Endothelial cell of umbilical vein (primary cell): ENCODE measurements around the gene PRDX5. TPM values are rescaled to one million over a fixed set of nuclear protein-coding genes. Genes with fewer than 3 reads are reported as not detected.

Experiments
- BruUV-seq: library from RNA; stranded (reverse); fragments of 400-500 nt; replicated peaks from 2 replicates; lab custom pipeline; 2021; lab: Mats Ljungman, UMichigan
- CTCF ChIA-PET: fragments of 300-600, 350-600 bp; sonication (Branson Sonifier 250); formaldehyde crosslinking; loops from one replicate; lab custom pipeline; 2021; ENCODE audit warnings: antibody characterized with exemption, inconsistent platforms; lab: Charles Lee
- POLR2A ChIA-PET: fragments of 300-600, 350-600 bp; sonication (Branson Sonifier 250); formaldehyde crosslinking; loops from one replicate; lab custom pipeline; 2021; ENCODE audit warnings: antibody characterized with exemption, inconsistent platforms; lab: Charles Lee
- DNase-seq: peaks from one replicate; pipeline ENCODE4 v3.0.0-alpha.2; 2011; ENCODE audit warnings: low read depth, low spot score
- FAIRE-seq: peaks from 2 replicates; lab custom pipeline; 2011; peaks lifted over from hg19 to GRCh38; lab: Jason Lieb, UNC
- H2AFZ ChIP-seq: 2 replicates; pipeline ENCODE4 v1.6.0; 2012; ENCODE audit warnings: low read depth, low read length, control low read depth, inconsistent platforms
- H3K27ac ChIP-seq: 2 replicates; pipeline ENCODE4 v1.5.1; 2011; ENCODE audit warnings: low read depth, mild to moderate bottlenecking, control low read depth, low read length, moderate library complexity; ENCODE audit not compliant: insufficient read depth
- H3K27me3 ChIP-seq, 2 experiments: 2 replicates each; pipeline versions ENCODE4 v1.6.0 to v1.6.1; 2011; ENCODE audit warnings: low read length in 2 of 2, mixed read lengths in 1 of 2; ENCODE audit not compliant: control insufficient read depth in 2 of 2, insufficient read depth in 2 of 2
- H3K36me3 ChIP-seq, 2 experiments: 2 replicates in 1 of 2; 3 replicates in 1 of 2; pipeline ENCODE4 v1.5.1; 2011; ENCODE audit warnings: low read length in 2 of 2, mild to moderate bottlenecking in 1 of 2, moderate library complexity in 1 of 2; ENCODE audit not compliant: control insufficient read depth in 2 of 2, insufficient read depth in 2 of 2; ENCODE audit errors: extremely low read depth in 1 of 2
- H3K4me1 ChIP-seq: 3 replicates; pipeline ENCODE4 v1.5.1; 2011; ENCODE audit warnings: mild to moderate bottlenecking, low read length; ENCODE audit not compliant: control insufficient read depth, insufficient read depth; ENCODE audit errors: extremely low read depth
- H3K4me2 ChIP-seq: 2 replicates; pipeline ENCODE4 v1.6.1; 2011; ENCODE audit warnings: low read length, control low read depth, mixed read lengths; ENCODE audit not compliant: insufficient read depth
- H3K4me3 ChIP-seq, 3 experiments: fragments of 200-600 bp in 1 of 3; sonication (generic), shearing (Covaris generic) in 1 of 3; replicated peaks in 1 of 3; 2 replicates each; pipeline ENCODE4 v1.5.1; 2011 to 2016; ENCODE audit warnings: control low read depth in 3 of 3, low read length in 3 of 3, mild to moderate bottlenecking in 2 of 3, inconsistent platforms in 1 of 3, low read depth in 1 of 3, moderate library complexity in 1 of 3; ENCODE audit not compliant: insufficient read depth in 1 of 3
- H3K79me2 ChIP-seq: 2 replicates; pipeline ENCODE4 v1.6.0; 2012; ENCODE audit warnings: low read length, inconsistent platforms; ENCODE audit not compliant: control insufficient read depth, insufficient read depth
- H3K9ac ChIP-seq: replicated peaks from 2 replicates; pipeline ENCODE3; 2011; ENCODE audit warnings: low read length, control low read depth; ENCODE audit not compliant: insufficient read depth; ENCODE audit errors: extremely low read depth
- H3K9me1 ChIP-seq: replicated peaks from 3 replicates; pipeline ENCODE4 v1.6.0; 2011; ENCODE audit warnings: mild to moderate bottlenecking, low read length; ENCODE audit not compliant: control insufficient read depth, insufficient read depth; ENCODE audit errors: extremely low read depth
- H3K9me3 ChIP-seq: replicated peaks from 2 replicates; pipeline ENCODE4 v1.5.1; 2012; ENCODE audit warnings: low read length, inconsistent platforms; ENCODE audit not compliant: control insufficient read depth, insufficient read depth
- H4K20me1 ChIP-seq: replicated peaks from 2 replicates; pipeline ENCODE3; 2011; ENCODE audit warnings: mild to moderate bottlenecking, low read length; ENCODE audit not compliant: control insufficient read depth, insufficient read depth; ENCODE audit errors: extremely low read depth
- CTCF ChIP-seq, 2 donors: IDR thresholded peaks; 1 replicate in 1 of 2; 2 replicates in 1 of 2; pipeline ENCODE4 v1.5.1; 2011; ENCODE audit warnings: low read length in 2 of 2, mild to moderate bottlenecking in 2 of 2, moderate library complexity in 2 of 2, control low read depth in 1 of 2, inconsistent platforms in 1 of 2, low read depth in 1 of 2; ENCODE audit not compliant: insufficient read depth in 1 of 2; ENCODE audit errors: extremely low read depth in 1 of 2
- EZH2 ChIP-seq: IDR thresholded peaks from 2 replicates; pipeline ENCODE4 v1.6.1; 2012; ENCODE audit warnings: borderline replicate concordance, low read depth, mild to moderate bottlenecking, moderate library complexity, low read length, inconsistent platforms; ENCODE audit not compliant: severe bottlenecking
- FOS ChIP-seq: IDR thresholded peaks from 2 replicates; pipeline ENCODE4 v1.6.1; 2011; ENCODE audit warnings: mild to moderate bottlenecking, low read length, moderate library complexity, borderline replicate concordance; ENCODE audit not compliant: insufficient read depth
- GATA2 ChIP-seq: IDR thresholded peaks from 2 replicates; pipeline ENCODE4 v1.7.0; 2011; ENCODE audit warnings: low read depth, mild to moderate bottlenecking, moderate library complexity, mixed read lengths, low read length; ENCODE audit not compliant: insufficient read length, insufficient read depth
- JUN ChIP-seq: IDR thresholded peaks from 2 replicates; pipeline ENCODE4 v1.6.1; 2011; ENCODE audit warnings: borderline replicate concordance, low read depth; ENCODE audit not compliant: insufficient read length, insufficient read depth
- MYC ChIP-seq: IDR thresholded peaks from one replicate; pipeline ENCODE4 v1.6.1; 2011; ENCODE audit warnings: mild to moderate bottlenecking, low read depth, low read length
- POLR2A ChIP-seq: IDR thresholded peaks from 2 replicates; pipeline ENCODE4 v1.6.1; 2012; ENCODE audit warnings: low read depth, mild to moderate bottlenecking, control low read depth, low read length
- POLR2AphosphoS5 ChIP-seq: IDR thresholded peaks from 2 replicates; pipeline ENCODE4 v1.6.1; 2012; ENCODE audit warnings: low read depth, mild to moderate bottlenecking, control low read depth, low read length, moderate library complexity; ENCODE audit not compliant: insufficient read depth
- dilution Hi-C: fragments of 300-500 bp; cut with MboI; formaldehyde crosslinking; loops from one replicate; pipeline ENCODE4 v1.15.0; 2019; ENCODE audit warnings: low sequenced_read_pairs; ENCODE audit not compliant: extremely low pct_ligation_motif_present
- intact Hi-C: fragments of 100-400 bp; cut with micrococcal nuclease; formaldehyde crosslinking; loops from one replicate; pipeline ENCODE4 v1.10.0; 2022
- polyA plus RNA-seq, 4 experiments: library from polyadenylated mRNA; depleted of rRNA in 3 of 4; stranded (reverse) in 3 of 4; unstranded in 1 of 4; fragments of >200 nt; gene quantifications; 2 replicates each; pipeline versions ENCODE4 v1.2.1 to v1.2.3, GENCODE V29; 2011 to 2012; ENCODE audit warnings: missing spikeins in 1 of 4
- total RNA-seq: library from RNA; stranded (reverse); gene quantifications from 2 replicates; pipeline ENCODE4 v1.2.3, GENCODE V29; 2021
- TF ChIP-seq, protein P1 (sequence below): IDR thresholded peaks from 2 replicates; pipeline ENCODE4 v1.6.1; 2011; ENCODE audit not compliant: insufficient read depth, insufficient read length

The PRDX5 gene
- total and polyA plus RNA-seq, 2 donors (not counting 3 experiments of a cell fraction or from before 2014, with no cell fraction given), result 199 to 709 TPM

- Histone ChIP-seq H3K4me3 (no peak overlapping the region), H2AFZ (no peak overlapping the region), H3K4me1 (no peaks in the 10 kb centered on the region), H3K79me2 (no peaks in the 10 kb centered on the region), H3K27ac (no peak overlapping the region), H3K36me3 (peaks cover 0 to 11% of the 10 kb centered on the region in 2 experiments), H3K4me2 (no peak overlapping the region), H4K20me1 (no peaks in the 10 kb centered on the region), H3K27me3 (no peaks in the 10 kb centered on the region), H3K9me3 (no peaks in the 10 kb centered on the region), H3K9ac (no peak overlapping the region), H3K9me1 (no peaks in the 10 kb centered on the region)
- POLR2A ChIA-PET, result no interaction called here
- dilution Hi-C loops, result no loop called here
- no TSS peak for BruUV-seq
- intact Hi-C loops, result no loop called here
- CTCF ChIA-PET, result interaction anchor here (0.7 to 3.4 kb wide), 5 partner anchors 18 to 379 kb away, joined by 3 to 14 read pairs (median 5); partner anchors contain the start of gene CATSPERZ
- no peak for TF ChIP-seq MYC
- TF ChIP-seq, protein P1, sequence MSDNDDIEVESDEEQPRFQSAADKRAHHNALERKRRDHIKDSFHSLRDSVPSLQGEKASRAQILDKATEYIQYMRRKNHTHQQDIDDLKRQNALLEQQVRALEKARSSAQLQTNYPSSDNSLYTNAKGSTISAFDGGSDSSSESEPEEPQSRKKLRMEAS, result no peak
- TF ChIP-seq JUN, result no peak
- no peak for TF ChIP-seq POLR2AphosphoS5
- TF ChIP-seq CTCF (IDR thresholded peaks at IDR 0.05; ENCODE audit: extremely low read depth in 1 of 2, insufficient read depth in 1 of 2, low read depth in 1 of 2, low read length in 2 of 2), result no peak
- TF ChIP-seq POLR2A, result no peak
- no peak for TF ChIP-seq EZH2
- no peak for TF ChIP-seq FOS
- no peak for TF ChIP-seq GATA2
- no peak for DNase-seq
- no peak for FAIRE-seq
These were observed 7.0 kb downstream of the PRDX5 start for GRCh38 chr11:64324692-64325469.
